Colonic mucosa (tissue), 4 donors: Measurements from ENCODE around the gene ANKFY1. TPM values are rescaled to one million over a fixed set of nuclear protein-coding genes. Genes with fewer than 3 reads are reported as not detected.

ENCODE experiments used
- DNase-seq: peaks from one replicate; pipeline ENCODE4 v3.0.0-alpha.2; 2020
- H3K27ac ChIP-seq: fragments of 200-600 bp; one replicate; pipeline ENCODE4 v1.8.0; 2021
- H3K27me3 ChIP-seq: fragments of 200-600 bp; one replicate; pipeline ENCODE4 v1.8.0; 2021
- H3K36me3 ChIP-seq: fragments of 200-600 bp; one replicate; pipeline ENCODE4 v1.8.0; 2021
- H3K4me1 ChIP-seq: fragments of 200-600 bp; one replicate; pipeline ENCODE4 v1.8.0; 2021; ENCODE audit warnings: mild to moderate bottlenecking
- H3K4me3 ChIP-seq: fragments of 200-600 bp; one replicate; pipeline ENCODE4 v1.8.0; 2021
- H3K9ac ChIP-seq, 2 donors: one replicate each; pipeline ENCODE4 v1.7.0; 2013; ENCODE audit warnings: control low read depth in 2 of 2, low read depth in 2 of 2, low read length in 2 of 2
- H3K9me3 ChIP-seq: fragments of 200-600 bp; one replicate; pipeline ENCODE4 v1.8.0; 2021
- intact Hi-C: fragments of 100-400 bp; cut with DNase I; formaldehyde crosslinking; loops from one replicate; pipeline ENCODE4 v1.14.1; 2022
- total RNA-seq, 2 donors: library from RNA; stranded (reverse); fragmentation: NEBNext Ultra II Directional in 1 of 2; extraction: Animal tissue kit (Norgen Biotek cat#: 25700) in 1 of 2; gene quantifications; one replicate each; pipeline ENCODE4 v1.2.1, GENCODE V29; 2021
- TF ChIP-seq, protein P1 (sequence below): fragments of 200-600 bp; IDR thresholded peaks from one replicate; pipeline ENCODE4 v1.8.0; 2022; ENCODE audit warnings: antibody characterized with exemption, mild to moderate bottlenecking
- donor health status: healthy.
- donor health status: DM: no; HTN: no; CAD: no.
- donor health status: DM: no; HTN: no; CAD: no.

The ANKFY1 gene
- total RNA-seq, 2 donors from 2014 or later, result 43.8 to 51.8 TPM

- no peak for DNase-seq
Observed at GRCh38 chr17:4234401-4234800, 29.4 kb downstream of the ANKFY1 start.

GRCh38 chr17:4233668-4234258 lies 30.0 kb downstream of the ANKFY1 start:
- H3K9me3 ChIP-seq, result no peaks in the 10 kb centered on the region
- H3K4me1 ChIP-seq, result no peaks in the 10 kb centered on the region
- no peak overlapping the region for H3K9ac ChIP-seq
- DNase-seq, result peak; percentile 29
- TF ChIP-seq, protein P1, sequence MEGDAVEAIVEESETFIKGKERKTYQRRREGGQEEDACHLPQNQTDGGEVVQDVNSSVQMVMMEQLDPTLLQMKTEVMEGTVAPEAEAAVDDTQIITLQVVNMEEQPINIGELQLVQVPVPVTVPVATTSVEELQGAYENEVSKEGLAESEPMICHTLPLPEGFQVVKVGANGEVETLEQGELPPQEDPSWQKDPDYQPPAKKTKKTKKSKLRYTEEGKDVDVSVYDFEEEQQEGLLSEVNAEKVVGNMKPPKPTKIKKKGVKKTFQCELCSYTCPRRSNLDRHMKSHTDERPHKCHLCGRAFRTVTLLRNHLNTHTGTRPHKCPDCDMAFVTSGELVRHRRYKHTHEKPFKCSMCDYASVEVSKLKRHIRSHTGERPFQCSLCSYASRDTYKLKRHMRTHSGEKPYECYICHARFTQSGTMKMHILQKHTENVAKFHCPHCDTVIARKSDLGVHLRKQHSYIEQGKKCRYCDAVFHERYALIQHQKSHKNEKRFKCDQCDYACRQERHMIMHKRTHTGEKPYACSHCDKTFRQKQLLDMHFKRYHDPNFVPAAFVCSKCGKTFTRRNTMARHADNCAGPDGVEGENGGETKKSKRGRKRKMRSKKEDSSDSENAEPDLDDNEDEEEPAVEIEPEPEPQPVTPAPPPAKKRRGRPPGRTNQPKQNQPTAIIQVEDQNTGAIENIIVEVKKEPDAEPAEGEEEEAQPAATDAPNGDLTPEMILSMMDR, result no peak
- no peak overlapping the region for H3K4me3 ChIP-seq
- intact Hi-C loops, result no loop called here
- H3K27me3 ChIP-seq, result no peaks in the 10 kb centered on the region
- H3K36me3 ChIP-seq, result no peaks in the 10 kb centered on the region
- H3K27ac ChIP-seq, result no peak overlapping the region

More at GRCh38 chr17:4234401-4234800, 29.4 kb downstream of the ANKFY1 start:
- no peak overlapping the region for H3K9ac ChIP-seq
- H3K4me1 ChIP-seq, result no peaks in the 10 kb centered on the region
- no peaks in the 10 kb centered on the region for H3K36me3 ChIP-seq
- intact Hi-C loops, result no loop called here
- H3K27me3 ChIP-seq, result no peaks in the 10 kb centered on the region
- TF ChIP-seq, protein P1, result no peak
- H3K9me3 ChIP-seq, result no peaks in the 10 kb centered on the region
- no peak overlapping the region for H3K27ac ChIP-seq
- no peak overlapping the region for H3K4me3 ChIP-seq

DNA sequence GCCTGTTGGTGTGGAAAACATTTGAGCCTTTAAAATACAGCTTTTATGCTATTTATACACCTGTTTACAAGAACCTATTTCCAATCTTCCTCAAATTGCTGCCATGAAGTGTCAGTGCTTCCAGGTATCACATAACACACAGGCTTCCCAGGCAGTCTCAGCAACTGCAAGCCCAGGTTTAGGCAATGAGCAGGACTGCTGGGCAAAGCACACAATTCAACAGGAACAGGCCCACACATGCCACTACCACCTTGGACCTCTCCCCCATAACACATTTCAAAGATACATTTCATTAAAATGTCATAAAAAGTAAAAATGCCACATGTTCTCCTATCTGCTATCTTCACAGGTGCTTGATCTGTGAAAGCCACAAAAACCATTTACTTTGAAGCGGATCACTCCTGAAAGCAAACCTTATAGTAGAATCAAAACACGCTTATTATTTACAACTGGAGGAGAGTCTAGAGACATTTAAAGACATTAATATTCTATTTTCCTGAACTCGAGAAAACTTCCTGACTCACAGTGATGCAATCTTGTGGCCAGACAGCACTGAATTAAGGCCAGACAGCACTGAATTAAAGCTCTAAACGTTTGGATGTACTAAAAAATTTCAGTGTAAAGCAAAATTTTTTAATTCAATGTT lies 31.5 kb downstream of the ANKFY1 start:
- no peaks in the 10 kb centered on the region for H3K36me3 ChIP-seq
- no peak overlapping the region for H3K27ac ChIP-seq
- DNase-seq, result no peak
- H3K4me3 ChIP-seq, result no peak overlapping the region
- H3K27me3 ChIP-seq, result no peaks in the 10 kb centered on the region
- TF ChIP-seq, protein P1, result no peak
- peak overlapping the region in 1 of 2 donors; percentile 12 for H3K9ac ChIP-seq
- no peaks in the 10 kb centered on the region for H3K4me1 ChIP-seq
- no peaks in the 10 kb centered on the region for H3K9me3 ChIP-seq
- intact Hi-C loops, result no loop called here

DNA sequence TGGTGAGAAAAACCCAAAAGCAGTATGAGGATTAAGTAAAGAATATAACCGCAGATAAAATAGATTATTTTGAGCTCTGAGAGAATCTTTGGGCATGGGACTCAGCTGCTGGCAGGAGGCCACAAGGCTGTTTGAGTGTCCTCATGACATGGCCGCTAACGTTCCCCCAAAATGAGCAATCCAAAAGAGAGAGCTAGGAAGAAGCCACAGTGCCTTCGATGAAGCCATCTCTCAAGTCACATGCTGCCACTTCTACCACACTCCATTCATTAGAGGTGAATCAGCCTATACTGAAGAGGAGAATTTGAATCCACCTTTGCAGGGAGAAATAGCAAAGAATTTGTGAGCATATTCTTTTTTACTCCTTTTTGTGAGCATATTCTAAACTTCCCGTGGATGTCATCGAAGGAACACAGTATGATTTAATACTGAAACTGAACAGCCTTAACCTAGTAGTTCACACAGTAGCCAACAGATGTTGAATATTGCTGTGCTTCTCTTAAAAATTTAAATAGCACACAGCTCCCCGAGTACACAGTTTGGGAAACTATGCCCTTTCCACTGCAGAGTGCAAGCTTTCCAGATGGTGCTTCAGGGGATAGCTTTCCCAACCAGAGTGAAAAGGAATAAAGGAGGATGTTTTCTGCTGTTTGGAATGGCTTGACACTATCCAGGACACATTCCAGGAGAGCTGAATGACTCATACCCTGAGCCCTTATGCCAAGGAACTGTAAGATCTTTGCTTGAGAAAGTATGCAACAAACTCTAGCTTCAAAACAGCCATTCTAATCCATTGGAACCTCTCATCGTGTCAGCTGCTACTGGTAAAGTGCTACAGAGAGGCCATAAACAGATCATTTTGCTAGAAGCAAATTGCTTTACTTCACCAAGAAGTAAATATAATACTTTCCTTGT lies 33.9 kb downstream of the ANKFY1 start:
- peak overlapping the region in 1 of 2 donors; percentile 58 for H3K9ac ChIP-seq
- TF ChIP-seq, protein P1, result no peak
- H3K4me1 ChIP-seq, result no peaks in the 10 kb centered on the region
- H3K27me3 ChIP-seq, result no peaks in the 10 kb centered on the region
- DNase-seq, result peak; percentile 46
- H3K36me3 ChIP-seq, result no peaks in the 10 kb centered on the region
- H3K27ac ChIP-seq, result peak overlapping the region; percentile 44
- no peak overlapping the region for H3K4me3 ChIP-seq
- intact Hi-C loops, result no loop called here
- H3K9me3 ChIP-seq, result no peaks in the 10 kb centered on the region

GRCh38 chr17:4221899-4222659 lies 41.7 kb downstream of the ANKFY1 start:
- intact Hi-C loops, result no loop called here
- no peaks in the 10 kb centered on the region for H3K9me3 ChIP-seq
- H3K9ac ChIP-seq, result no peak overlapping the region
- TF ChIP-seq, protein P1, result no peak
- H3K27ac ChIP-seq, result no peak overlapping the region
- no peaks in the 10 kb centered on the region for H3K27me3 ChIP-seq
- no peaks in the 10 kb centered on the region for H3K36me3 ChIP-seq
- DNase-seq, result no peak
- H3K4me3 ChIP-seq, result no peak overlapping the region
- no peaks in the 10 kb centered on the region for H3K4me1 ChIP-seq
